NCI-H524 (cell line): ENCODE data around the gene ACSL5.

ENCODE experiments used
- DNase-seq, 2 experiments: peaks; one replicate each; lab custom pipeline; 2025; lab: John Stamatoyannopoulos, UW

The ACSL5 gene

DNA sequence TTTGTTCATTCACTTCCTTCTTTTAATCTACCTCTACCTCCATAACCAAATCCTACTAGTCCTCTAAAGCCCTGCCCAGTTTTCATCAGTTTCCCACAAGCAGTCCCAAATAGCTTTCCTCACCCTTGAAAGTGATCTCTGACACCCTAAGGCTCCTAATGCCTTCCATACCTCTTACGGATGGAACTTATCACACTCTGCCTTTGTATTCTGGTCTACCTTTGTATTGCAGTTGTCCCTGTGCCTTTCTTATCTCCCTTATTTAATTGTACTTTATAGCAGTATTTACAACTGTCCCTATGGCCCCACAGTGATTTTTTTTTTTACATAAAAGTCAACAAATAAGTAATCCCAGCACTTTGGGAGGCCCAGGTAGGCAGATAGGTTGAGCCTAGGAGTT lies 33.8 kb downstream of the ACSL5 start:
- no peak for DNase-seq

DNA sequence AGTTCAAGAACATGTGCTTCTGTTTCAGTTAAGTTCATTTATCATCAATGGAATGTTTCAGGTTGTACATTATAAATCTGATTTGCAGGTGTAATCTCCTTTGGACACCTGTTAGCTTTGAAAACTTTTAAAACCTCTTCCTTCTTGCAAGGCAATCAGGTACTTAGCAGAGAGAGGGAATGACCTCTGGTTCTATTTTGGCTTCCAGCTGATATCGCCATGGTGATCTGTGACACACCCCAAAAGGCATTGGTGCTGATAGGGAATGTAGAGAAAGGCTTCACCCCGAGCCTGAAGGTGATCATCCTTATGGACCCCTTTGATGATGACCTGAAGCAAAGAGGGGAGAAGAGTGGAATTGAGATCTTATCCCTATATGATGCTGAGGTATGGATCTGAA lies 35.4 kb downstream of the ACSL5 start:
- no peak for DNase-seq

DNA sequence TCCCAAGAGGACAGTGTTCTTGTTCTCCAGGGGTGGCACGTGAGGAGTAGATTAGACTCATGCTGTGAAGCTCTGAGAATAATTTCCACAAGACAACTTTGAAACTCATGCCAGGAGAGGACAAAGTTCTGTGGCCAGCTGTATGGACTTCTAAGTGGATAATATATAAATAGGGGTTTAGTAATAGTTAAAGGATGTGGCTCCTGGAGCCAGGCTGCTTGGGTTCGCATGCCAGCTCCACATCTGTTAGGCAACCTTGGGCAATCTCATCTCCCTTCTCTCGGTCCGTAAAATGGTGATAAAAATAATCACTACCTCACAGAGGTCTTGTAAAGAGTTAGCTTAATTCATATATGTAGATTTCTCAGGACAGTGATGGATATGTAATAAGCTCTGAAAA lies 35.8 kb downstream of the ACSL5 start:
- no peak for DNase-seq

GRCh38 chr10:112412696-112413095 lies 38.8 kb downstream of the ACSL5 start:
- DNase-seq, result no peak

- no peak for DNase-seq
These were observed 47.8 kb downstream of the ACSL5 start for GRCh38 chr10:112421731-112422130.

- no peak for DNase-seq
These were observed 50.7 kb downstream of the ACSL5 start for GRCh38 chr10:112424651-112425050.

DNA sequence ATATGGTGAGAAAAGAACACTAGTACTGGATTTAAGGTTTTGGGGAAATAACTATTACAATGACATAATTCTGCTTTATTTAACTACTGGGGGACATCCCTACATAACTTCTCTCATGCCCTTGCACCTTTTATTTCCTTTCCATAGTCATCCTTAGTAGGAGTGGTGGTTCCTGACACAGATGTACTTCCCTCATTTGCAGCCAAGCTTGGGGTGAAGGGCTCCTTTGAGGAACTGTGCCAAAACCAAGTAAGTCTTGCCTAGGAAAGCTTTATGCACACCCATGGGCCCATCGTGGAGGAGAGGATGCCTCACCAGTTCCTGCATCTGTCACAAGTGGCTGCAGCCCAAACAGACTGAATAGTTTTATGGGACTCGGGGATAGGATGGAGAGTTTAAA lies 52.2 kb downstream of the ACSL5 start:
- DNase-seq, result no peak

DNA sequence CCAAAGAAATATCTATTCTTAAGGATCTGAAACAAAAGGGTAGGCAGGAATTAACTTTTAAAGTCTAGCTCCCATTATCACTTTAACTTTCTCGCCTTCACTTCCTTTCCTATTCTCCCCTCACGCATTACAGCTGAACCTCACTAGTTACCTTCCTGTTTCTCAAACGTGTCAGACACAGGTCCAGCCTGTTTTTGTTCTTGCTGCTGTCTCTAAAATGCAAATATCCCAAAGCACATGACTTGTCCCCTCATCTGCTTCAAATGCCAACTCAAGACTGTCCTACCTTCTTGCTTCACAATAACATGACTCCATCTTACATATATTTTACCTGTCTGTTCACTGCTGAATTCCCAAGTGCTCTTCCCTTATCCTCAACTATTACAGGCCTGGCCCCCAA lies 55.2 kb downstream of the ACSL5 start:
- no peak for DNase-seq

GRCh38 chr10:112429654-112430230 lies 55.8 kb downstream of the ACSL5 start:
- no peak for DNase-seq

DNA sequence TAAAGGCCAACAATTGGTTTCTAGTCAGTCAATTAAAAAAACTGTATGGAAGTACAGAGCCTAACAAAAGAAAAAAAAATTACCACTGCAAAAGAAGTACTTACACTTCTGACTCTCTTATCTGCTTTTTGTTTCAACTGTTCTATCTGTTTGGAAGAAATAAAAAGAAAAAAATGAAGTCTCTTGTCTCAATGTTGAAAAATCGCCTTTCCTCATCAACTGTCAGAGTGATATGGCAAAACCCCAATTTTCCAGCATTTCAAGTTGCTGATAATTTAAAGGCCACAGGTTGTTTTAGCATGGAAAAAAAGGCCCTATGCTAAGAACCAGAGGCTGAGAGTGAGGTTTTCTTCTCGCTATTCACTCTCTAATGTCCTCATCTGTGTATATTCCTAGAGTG lies 59.2 kb downstream of the ACSL5 start:
- no peak for DNase-seq

- peak in 1 of 2 experiments; percentile 3 for DNase-seq
These were observed 61.2 kb downstream of the ACSL5 start for GRCh38 chr10:112434988-112435619.

- DNase-seq, result no peak
These were observed 64.4 kb downstream of the ACSL5 start for GRCh38 chr10:112438356-112438755.

- DNase-seq, result no peak
These were observed 67.6 kb downstream of the ACSL5 start for GRCh38 chr10:112441520-112441919.

DNA sequence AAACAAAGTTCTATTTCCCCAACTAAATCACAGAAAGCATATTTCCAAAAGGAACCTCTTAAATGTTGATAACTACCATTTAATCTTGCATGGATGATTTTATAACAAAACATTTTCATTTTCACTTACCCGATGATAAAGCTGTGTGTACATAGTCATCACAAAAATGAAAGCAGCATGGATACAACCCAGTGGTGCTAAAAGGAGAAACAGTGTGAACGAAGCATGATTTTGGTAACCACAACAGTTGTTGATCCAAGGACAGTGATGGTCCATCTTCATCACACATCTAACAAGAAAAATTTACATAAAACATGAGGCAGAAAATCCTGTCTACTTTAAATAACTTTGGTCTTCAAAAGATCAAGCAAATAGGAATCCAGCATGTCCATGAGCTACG lies 68.1 kb downstream of the ACSL5 start:
- no peak for DNase-seq

DNA sequence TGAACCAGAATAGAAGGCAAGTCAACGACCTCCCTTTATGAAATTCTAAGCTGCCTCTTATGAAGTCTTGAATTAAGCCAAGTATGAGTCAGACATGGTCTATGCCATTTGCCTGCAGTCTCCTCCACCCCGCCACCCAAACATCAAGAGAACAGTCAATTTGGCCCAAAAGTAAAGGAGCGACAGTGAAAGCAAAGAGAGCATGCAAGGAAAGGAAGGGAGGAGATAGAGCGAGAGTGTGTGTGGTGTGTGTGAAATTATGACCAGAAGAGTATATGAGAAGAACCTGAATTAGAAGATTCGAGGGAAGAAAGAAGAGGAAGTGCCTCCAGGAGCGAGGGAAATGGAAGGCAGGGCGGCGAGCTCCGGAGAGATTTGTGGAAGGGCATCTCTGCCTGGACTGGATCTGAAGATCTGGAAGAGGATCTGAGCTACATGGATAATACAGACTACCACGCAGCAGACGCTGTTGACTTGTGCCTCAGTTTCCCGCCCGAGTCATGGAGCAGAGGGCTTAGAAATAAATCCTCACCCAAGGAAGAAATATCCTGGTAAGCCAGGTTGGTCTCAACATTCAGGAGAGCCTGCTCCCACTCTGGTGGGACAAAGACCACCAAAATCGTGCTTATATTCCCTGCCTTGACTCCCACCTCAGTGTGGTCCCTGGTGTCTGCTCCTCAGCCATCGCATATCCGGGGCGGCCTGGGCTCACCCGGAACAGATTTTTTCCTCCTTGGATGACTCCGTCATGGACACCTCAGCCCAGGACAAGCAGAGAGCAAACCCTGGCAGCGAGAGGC lies 72.3 kb downstream of the ACSL5 start:
- no peak for DNase-seq

DNA sequence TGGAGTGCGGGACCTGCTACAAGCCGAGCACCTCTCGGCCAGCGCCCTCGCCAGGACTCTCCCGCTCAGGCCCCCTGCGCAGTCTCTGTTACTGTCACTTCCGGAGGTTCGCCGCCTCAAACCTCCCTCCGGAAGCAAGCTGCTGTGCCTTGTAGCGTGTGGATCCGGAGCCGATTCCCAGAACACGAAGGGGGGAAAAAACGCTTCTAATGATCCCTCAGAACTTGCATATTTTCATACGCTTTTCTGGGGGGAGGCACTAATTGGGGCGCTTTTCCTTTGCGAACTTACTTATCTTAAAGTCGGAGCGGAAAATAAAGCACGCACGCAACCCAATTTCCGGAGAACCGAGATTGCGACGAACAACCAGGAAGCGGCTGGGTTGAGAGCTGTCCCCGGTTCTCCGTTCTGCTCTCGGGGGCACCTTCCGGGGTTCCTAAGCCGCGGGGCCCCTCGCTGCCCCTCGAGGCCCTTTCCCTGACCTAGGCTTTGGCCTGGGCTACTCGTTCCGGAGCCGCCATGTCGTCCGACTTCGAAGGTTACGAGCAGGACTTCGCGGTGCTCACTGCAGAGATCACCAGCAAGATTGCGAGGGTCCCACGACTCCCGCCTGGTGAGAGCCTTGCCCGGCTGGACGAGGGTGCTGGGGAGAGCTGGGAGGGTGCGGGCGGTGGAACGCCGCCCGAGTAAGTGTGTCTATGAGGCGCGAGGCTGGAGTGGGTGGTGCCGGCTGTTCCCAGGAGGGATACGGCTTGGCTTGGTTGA lies 73.1 kb downstream of the ACSL5 start, which contains the start of the genes VTI1A and ZDHHC6:
Gene VTI1A, plus strand, starts transcription at position 361 of the 765 bp plus-strand sequence. Its CDS starts 159 bp downstream, at position 520.
Gene ZDHHC6, minus strand, starts transcription at position 60 of the 765 bp plus-strand sequence. CDS start 1,478 bp downstream, outside the sequence.
- DNase-seq, result peak; percentile 14 to 56

DNA sequence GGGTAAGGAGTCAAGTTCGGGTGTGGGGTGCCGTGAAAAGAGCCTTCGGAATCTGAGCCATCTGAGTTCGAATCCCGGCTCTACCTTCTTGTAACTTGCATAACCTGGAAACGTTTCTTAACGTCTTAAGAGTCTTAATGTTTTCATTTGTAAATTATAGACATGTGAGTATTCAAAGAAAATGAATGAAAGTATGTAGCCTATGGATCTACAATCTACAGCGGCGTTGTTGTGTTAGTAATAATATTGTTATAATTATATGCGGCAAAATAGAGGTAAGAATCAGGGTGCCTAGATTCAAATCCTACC lies 73.7 kb downstream of the ACSL5 start:
- DNase-seq, result no peak

GRCh38 chr10:112448888-112449287 lies 75.0 kb downstream of the ACSL5 start:
- DNase-seq, result no peak

GRCh38 chr10:112454910-112455779 lies 81.2 kb downstream of the ACSL5 start:
- DNase-seq, result no peak

GRCh38 chr10:112456533-112456932 lies 82.6 kb downstream of the ACSL5 start:
- DNase-seq, result no peak

- no peak for DNase-seq
These were observed 86.5 kb downstream of the ACSL5 start for GRCh38 chr10:112460366-112460765.
